Measurements from ENCODE around the gene PSMD1. TPM values are rescaled to one million over a fixed set of nuclear protein-coding genes. Genes with fewer than 3 reads are reported as not detected.

PSMD1 gene
- total and polyA plus RNA-seq, 2 experiments from 2014 or later = 148 to 177 TPM

DNA sequence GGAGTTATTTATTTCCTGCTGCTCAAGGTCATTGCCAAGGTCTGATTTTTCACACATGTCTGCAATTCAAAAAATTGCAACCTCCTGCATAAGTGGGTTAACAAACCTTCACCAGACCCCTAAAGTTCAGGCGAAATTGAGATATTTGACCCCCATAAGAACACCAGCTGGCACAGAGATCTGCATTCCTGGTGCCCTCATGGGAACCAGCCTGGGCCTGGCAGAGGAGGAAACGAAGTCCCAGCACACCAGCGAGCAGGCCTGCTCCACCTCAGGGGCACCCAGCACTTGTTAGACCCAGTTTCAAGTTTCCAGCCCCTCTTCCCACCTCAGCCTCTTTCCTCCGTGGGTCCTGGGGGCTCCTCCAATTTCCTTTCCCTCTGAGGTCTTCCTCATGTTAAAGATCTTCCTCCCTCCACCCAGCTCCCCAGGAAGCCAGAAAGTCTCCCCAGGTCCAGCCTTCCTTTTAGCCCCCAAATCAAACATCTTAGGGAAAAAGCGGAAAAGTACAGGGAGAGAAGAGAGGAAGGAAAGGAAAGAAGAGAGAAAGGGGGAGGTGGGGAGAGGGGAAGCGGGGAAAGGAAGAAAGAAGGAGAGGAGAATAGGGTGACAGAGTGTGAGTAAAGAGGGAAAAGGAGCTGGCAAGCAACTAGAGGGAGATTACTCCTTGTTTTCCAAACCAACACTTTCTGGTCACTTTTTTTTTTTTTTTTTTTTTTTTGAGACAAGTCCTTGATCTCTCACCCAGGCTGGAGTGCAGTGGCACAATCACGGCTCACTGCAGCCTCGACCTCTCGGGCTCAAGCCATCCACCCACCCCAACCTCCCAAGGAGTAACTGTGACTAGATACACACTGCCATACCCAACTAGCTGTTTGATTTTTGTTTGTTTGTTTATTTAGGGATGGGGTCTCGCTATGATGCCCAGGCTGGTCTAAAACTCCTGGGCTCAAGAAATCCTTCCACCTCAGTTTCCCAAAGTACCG is 23.2 kb upstream of the PSMD1 start (continued):
- TF ChIP-seq ZNF462 (CRISPR knock-in tag; IDR thresholded peaks at IDR 0.05) = no peak
- TF ChIP-seq EZH2phosphoT487 (IDR thresholded peaks at IDR 0.05; ENCODE audit: unreplicated experiment) = no peak
- no peak for TF ChIP-seq REST (IDR thresholded peaks at IDR 0.05; ENCODE audit: unreplicated experiment)
- TF ChIP-seq ZNF331 (CRISPR knock-in tag; IDR thresholded peaks at IDR 0.05; ENCODE audit: low read depth) = no peak

Measured in GM23338 (cell line).